ENCODE data around the gene PJVK.
"Not testable (repeated sequence)": the region's sequence is repeated elsewhere in the genome, so short reads cannot be mapped to it uniquely, and the experiment has no call there.

The PJVK gene

GRCh38 chr2:178418426-178418825, 32.8 kb upstream of the PJVK start:
- H3K4me3 ChIP-seq (ENCODE audit: low read depth, low read length), result no peak overlapping the region
- ChIA-PET CTCF (interaction anchor here (0.8 to 10.2 kb wide), 34 partner anchors 10 to 646 kb away, joined by 3 to 282 read pairs (median 6); partner anchors contain the start of gene RBM45), POLR2A (interaction anchor here (0.6 kb wide), 1 partner anchor 671 kb away, joined by 3 read pairs; no protein-coding TSS in a partner anchor)
- no peak for TF ChIP-seq CTCF (IDR thresholded peaks at IDR 0.05; ENCODE audit: insufficient read depth, low read length, missing control alignments)
- DNase-seq (ENCODE audit: low read depth, low spot score), result no peak

DNA sequence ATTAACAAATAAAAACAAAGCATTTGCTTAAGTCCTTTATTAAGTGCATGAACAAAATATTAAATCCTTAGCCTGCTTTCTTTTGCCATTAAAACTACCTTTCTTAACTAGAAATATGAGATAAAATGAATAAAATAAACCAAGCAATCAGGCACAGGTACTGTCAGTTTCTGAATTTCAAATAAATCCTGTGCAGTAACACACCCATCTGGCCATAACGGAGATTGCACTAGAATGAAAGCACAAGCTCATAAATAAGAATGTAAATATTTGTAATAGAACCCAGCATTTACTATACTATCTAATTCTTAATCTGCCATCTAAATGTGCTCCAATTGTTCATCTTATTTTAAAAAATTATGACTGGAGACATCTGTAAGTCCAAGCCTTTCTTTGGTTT, 32.1 kb upstream of the PJVK start:
- no peak for DNase-seq (ENCODE audit: low read depth, low spot score)
- H3K4me3 ChIP-seq (ENCODE audit: low read depth, low read length), result no peak overlapping the region
- ChIA-PET CTCF (interaction anchor here (0.6 to 10.2 kb wide), 45 partner anchors 9 to 647 kb away, joined by 3 to 282 read pairs (median 4); partner anchors contain the start of gene RBM45), POLR2A (no interaction called here)
- peak; percentile 33 for TF ChIP-seq CTCF (IDR thresholded peaks at IDR 0.05; ENCODE audit: insufficient read depth, low read length, missing control alignments)

DNA sequence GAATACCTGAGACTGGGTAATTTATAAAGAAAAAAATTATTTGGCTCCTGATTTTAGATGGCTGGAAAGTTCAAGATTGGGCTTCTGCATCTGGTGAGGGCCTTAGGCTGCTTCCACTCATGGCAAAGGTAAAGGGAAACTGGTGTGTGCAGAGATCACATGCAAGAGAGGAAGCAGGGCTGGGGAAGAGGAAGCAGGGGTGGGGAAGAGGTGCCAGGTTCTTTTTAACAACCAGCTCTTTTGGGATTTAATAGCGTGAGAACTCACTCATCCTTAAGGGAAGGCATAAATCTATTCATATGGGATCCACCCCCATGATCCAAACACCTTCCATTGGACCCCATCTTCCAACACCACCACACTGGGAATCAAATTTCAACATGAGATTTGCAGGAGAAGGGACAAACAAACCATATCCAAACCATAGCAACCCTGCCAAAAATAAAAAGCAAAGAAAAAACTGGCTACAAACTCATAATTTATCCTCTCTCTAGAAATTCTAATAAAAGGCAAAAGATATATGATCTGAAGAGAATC, 30.6 kb upstream of the PJVK start:
- no peak overlapping the region for H3K4me3 ChIP-seq (ENCODE audit: low read depth, low read length)
- POLR2A ChIA-PET, result no interaction called here
- no peak for DNase-seq (ENCODE audit: low read depth, low spot score)
- CTCF ChIA-PET, result interaction anchor here (1.1 to 10.2 kb wide), 14 partner anchors 11 to 648 kb away, joined by 3 to 282 read pairs (median 10); partner anchors contain the start of gene RBM45
- no peak for TF ChIP-seq CTCF (IDR thresholded peaks at IDR 0.05; ENCODE audit: insufficient read depth, low read length, missing control alignments)

- CTCF ChIA-PET, result interaction anchor here (1.1 to 7.5 kb wide), 4 partner anchors 7 to 311 kb away, joined by 4 to 65 read pairs (median 34); partner anchors contain the start of gene RBM45
- DNase-seq (ENCODE audit: low read depth, low spot score), result no peak
- POLR2A ChIA-PET, result no interaction called here
- no peak for TF ChIP-seq CTCF (IDR thresholded peaks at IDR 0.05; ENCODE audit: insufficient read depth, low read length, missing control alignments)
- H3K4me3 ChIP-seq (ENCODE audit: low read depth, low read length), result no peak overlapping the region
Measured at GRCh38 chr2:178422097-178422496, 29.1 kb upstream of the PJVK start.

GRCh38 chr2:178423746-178424145, 27.4 kb upstream of the PJVK start:
- POLR2A ChIA-PET, result not testable (repeated sequence)

GRCh38 chr2:178425255-178425827, 25.8 kb upstream of the PJVK start:
- DNase-seq (ENCODE audit: low read depth, low spot score), result no peak
- ChIA-PET CTCF (interaction anchor here (0.9 to 7.5 kb wide), 2 partner anchors 11 to 313 kb away, joined by 4 to 54 read pairs; no protein-coding TSS in a partner anchor), POLR2A (no interaction called here)
- no peak for TF ChIP-seq CTCF (IDR thresholded peaks at IDR 0.05; ENCODE audit: insufficient read depth, low read length, missing control alignments)
- H3K4me3 ChIP-seq (ENCODE audit: low read depth, low read length), result no peak overlapping the region

More at GRCh38 chr2:178423746-178424145, 27.4 kb upstream of the PJVK start:
- DNase-seq (ENCODE audit: low read depth, low spot score); H3K4me3 ChIP-seq (ENCODE audit: low read depth, low read length): not testable (repeated sequence)
- CTCF ChIA-PET, result interaction anchor here (2.0 to 7.5 kb wide), 2 partner anchors 9 to 312 kb away, joined by 14 to 54 read pairs; partner anchors contain the start of gene RBM45

Measured in AG04449 (cell line).